SU-DHL-6 (cell line): ENCODE results near the gene REEP3.

Experiments
- H2AFZ ChIP-seq: fragments of 200-600 bp; sonication (generic); 2 replicates; pipeline ENCODE4 v1.6.1; 2014; ENCODE audit warnings: low read depth, mild to moderate bottlenecking, moderate library complexity, mixed read lengths, antibody characterized with exemption, low read length; ENCODE audit not compliant: severe bottlenecking
- H3F3A ChIP-seq: fragments of 200-600 bp; shearing (Covaris generic); 2 replicates; pipeline ENCODE4 v1.6.0; 2016; ENCODE audit warnings: antibody characterized with exemption, mild to moderate bottlenecking; ENCODE audit not compliant: insufficient read depth
- H3K27ac ChIP-seq: fragments of 200-600 bp; sonication (generic); 2 replicates; pipeline ENCODE4 v1.5.1; 2016; ENCODE audit warnings: low read depth, mild to moderate bottlenecking, low read length, moderate library complexity, mixed read lengths
- H3K27me3 ChIP-seq: fragments of 200-600 bp; sonication (generic), shearing (Covaris generic); 2 replicates; pipeline ENCODE4 v1.6.0; 2014; ENCODE audit warnings: mild to moderate bottlenecking, low read length
- H3K36me3 ChIP-seq: fragments of 200-600 bp; sonication (generic); 2 replicates; pipeline ENCODE4 v1.6.1; 2014; ENCODE audit warnings: mild to moderate bottlenecking, low read length, mixed read lengths
- H3K4me2 ChIP-seq: fragments of 300-600, 200-600 bp; shearing (Covaris generic), sonication (generic); 2 replicates; pipeline ENCODE4 v1.6.0; 2014; ENCODE audit warnings: low read length, low read depth, mild to moderate bottlenecking; ENCODE audit not compliant: poor library complexity, severe bottlenecking
- H3K4me3 ChIP-seq: fragments of 200-600 bp; sonication (generic); 2 replicates; pipeline ENCODE4 v1.5.1; 2014; ENCODE audit warnings: antibody characterized with exemption, low read length, mild to moderate bottlenecking, mixed read lengths; ENCODE audit not compliant: insufficient read depth, poor library complexity, severe bottlenecking
- H3K79me2 ChIP-seq: fragments of 200-600 bp; sonication (generic); 2 replicates; pipeline ENCODE4 v1.6.1; 2014; ENCODE audit warnings: mild to moderate bottlenecking, low read length, moderate library complexity; ENCODE audit not compliant: insufficient read depth
- H3K9ac ChIP-seq: fragments of 200-600 bp; sonication (generic); 2 replicates; pipeline ENCODE4 v1.7.0; 2014; ENCODE audit warnings: mild to moderate bottlenecking, low read length
- H3K9me2 ChIP-seq: fragments of 200-600 bp; sonication (generic); replicated peaks from 2 replicates; pipeline ENCODE4 v1.6.1; 2014; ENCODE audit warnings: low read length; ENCODE audit not compliant: insufficient read depth
- H3K9me3 ChIP-seq: fragments of 200-600 bp; sonication (generic); 2 replicates; pipeline ENCODE4 v1.6.1; 2014; ENCODE audit warnings: low read length, mixed read lengths; ENCODE audit not compliant: insufficient read depth
- H4K20me1 ChIP-seq: fragments of 200-600 bp; sonication (generic); 2 replicates; pipeline ENCODE4 v1.6.1; 2014; ENCODE audit warnings: low read depth, mild to moderate bottlenecking, antibody characterized with exemption, low read length, moderate library complexity, mixed read lengths
- CTCF ChIP-seq: fragments of 200-600 bp; sonication (generic); IDR thresholded peaks from one replicate; pipeline ENCODE4 v1.5.1; 2017; ENCODE audit warnings: antibody characterized with exemption, mild to moderate bottlenecking, low read length, moderate library complexity; ENCODE audit not compliant: insufficient read depth, poor library complexity, severe bottlenecking
- EZH2phosphoT487 ChIP-seq: fragments of 200-600 bp; sonication (generic), shearing (Covaris generic); conservative IDR thresholded peaks from 2 replicates; pipeline ENCODE4 v1.6.1; 2018; ENCODE audit warnings: mild to moderate bottlenecking, antibody characterized with exemption, low read length, moderate library complexity, mixed read lengths

REEP3 gene

GRCh38 chr10:63586043-63586442 is 64.8 kb downstream of the REEP3 start:
- Histone ChIP-seq H3K79me2 (no peaks in the 10 kb centered on the region), H3K4me3 (no peak overlapping the region), H3K9me3 (no peaks in the 10 kb centered on the region), H3K4me2 (no peak overlapping the region), H3K9me2 (no peaks in the 10 kb centered on the region), H3K36me3 (no peaks in the 10 kb centered on the region), H4K20me1 (no peaks in the 10 kb centered on the region), H3K27me3 (no peaks in the 10 kb centered on the region), H2AFZ (no peak overlapping the region), H3F3A (no peaks in the 10 kb centered on the region), H3K9ac (no peak overlapping the region), H3K27ac (no peak overlapping the region)
- no peak for TF ChIP-seq EZH2phosphoT487
- no peak for TF ChIP-seq CTCF

- Histone ChIP-seq H3K36me3 (no peaks in the 10 kb centered on the region), H3K27me3 (no peaks in the 10 kb centered on the region), H3K4me2 (no peak overlapping the region), H2AFZ (no peak overlapping the region), H3K9me2 (no peaks in the 10 kb centered on the region), H3K9me3 (no peaks in the 10 kb centered on the region), H3K79me2 (no peaks in the 10 kb centered on the region), H3F3A (no peaks in the 10 kb centered on the region), H3K4me3 (no peak overlapping the region), H3K9ac (no peak overlapping the region), H3K27ac (no peak overlapping the region), H4K20me1 (no peaks in the 10 kb centered on the region)
- TF ChIP-seq EZH2phosphoT487 (no peak), CTCF (no peak)
These were observed 66.0 kb downstream of the REEP3 start for GRCh38 chr10:63587191-63587590.

- Histone ChIP-seq H2AFZ (no peak overlapping the region), H3K79me2 (no peaks in the 10 kb centered on the region), H3K9ac (no peak overlapping the region), H3F3A (no peaks in the 10 kb centered on the region), H3K9me2 (no peaks in the 10 kb centered on the region), H3K36me3 (no peaks in the 10 kb centered on the region), H3K4me3 (no peak overlapping the region), H3K9me3 (no peaks in the 10 kb centered on the region), H3K27ac (no peak overlapping the region), H3K27me3 (no peaks in the 10 kb centered on the region), H4K20me1 (no peaks in the 10 kb centered on the region), H3K4me2 (no peak overlapping the region)
- no peak for TF ChIP-seq EZH2phosphoT487
- TF ChIP-seq CTCF: no peak
These were observed 67.4 kb downstream of the REEP3 start for GRCh38 chr10:63588436-63589167.
